ENCODE results near the gene KCTD16. TPM values are rescaled to one million over a fixed set of nuclear protein-coding genes. Genes with fewer than 3 reads are reported as not detected.

KCTD16 gene
- total and polyA plus RNA-seq, 2 experiments from 2014 or later = 0.45 to 3.4 TPM

DNA sequence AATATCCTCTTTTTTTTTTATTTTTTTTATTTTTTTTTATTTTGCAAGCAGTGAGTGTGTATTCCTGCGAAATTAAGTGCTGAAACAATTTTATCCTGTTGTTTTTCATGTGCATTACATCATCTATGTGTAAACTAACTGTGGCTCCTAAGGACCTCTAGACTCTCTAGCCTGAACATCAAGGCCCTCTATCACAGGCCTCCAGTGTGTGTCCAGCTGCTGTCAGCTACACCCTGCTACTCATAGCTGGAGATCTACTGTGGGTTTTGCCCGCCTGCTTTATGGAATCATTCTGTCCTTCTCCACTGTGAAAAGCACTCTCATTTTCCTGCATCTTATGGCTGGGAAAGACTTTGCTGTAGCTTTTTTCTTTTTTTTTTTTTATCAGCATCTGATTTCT lies 157.8 kb downstream of the KCTD16 start:
- no peaks in the 10 kb centered on the region for H3K9me3 ChIP-seq (ENCODE audit: low read depth)
- 94% methylated on average over 2 of the region's 2 CpGs for WGBS (ENCODE audit: low lambda C conversion rate, missing lambda C conversion rate)
- no peaks in the 10 kb centered on the region for H3K9me2 ChIP-seq (replicated peaks; ENCODE audit: insufficient read depth)
- no peaks in the 10 kb centered on the region for H3K79me2 ChIP-seq
- H3K27me3 ChIP-seq = no peaks in the 10 kb centered on the region
- no peak overlapping the region for H3K4me3 ChIP-seq
- no peak for DNase-seq (ENCODE audit: low spot score)
- H3K4me2 ChIP-seq = no peak overlapping the region
- no peak overlapping the region for H2AFZ ChIP-seq
- no peak for TF ChIP-seq EZH2phosphoT487 (IDR thresholded peaks at IDR 0.05; ENCODE audit: low read depth, severe bottlenecking, unreplicated experiment)
- TF ChIP-seq, protein P1, sequence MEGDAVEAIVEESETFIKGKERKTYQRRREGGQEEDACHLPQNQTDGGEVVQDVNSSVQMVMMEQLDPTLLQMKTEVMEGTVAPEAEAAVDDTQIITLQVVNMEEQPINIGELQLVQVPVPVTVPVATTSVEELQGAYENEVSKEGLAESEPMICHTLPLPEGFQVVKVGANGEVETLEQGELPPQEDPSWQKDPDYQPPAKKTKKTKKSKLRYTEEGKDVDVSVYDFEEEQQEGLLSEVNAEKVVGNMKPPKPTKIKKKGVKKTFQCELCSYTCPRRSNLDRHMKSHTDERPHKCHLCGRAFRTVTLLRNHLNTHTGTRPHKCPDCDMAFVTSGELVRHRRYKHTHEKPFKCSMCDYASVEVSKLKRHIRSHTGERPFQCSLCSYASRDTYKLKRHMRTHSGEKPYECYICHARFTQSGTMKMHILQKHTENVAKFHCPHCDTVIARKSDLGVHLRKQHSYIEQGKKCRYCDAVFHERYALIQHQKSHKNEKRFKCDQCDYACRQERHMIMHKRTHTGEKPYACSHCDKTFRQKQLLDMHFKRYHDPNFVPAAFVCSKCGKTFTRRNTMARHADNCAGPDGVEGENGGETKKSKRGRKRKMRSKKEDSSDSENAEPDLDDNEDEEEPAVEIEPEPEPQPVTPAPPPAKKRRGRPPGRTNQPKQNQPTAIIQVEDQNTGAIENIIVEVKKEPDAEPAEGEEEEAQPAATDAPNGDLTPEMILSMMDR (IDR thresholded peaks at IDR 0.05; ENCODE audit: poor library complexity) = no peak
- TF ChIP-seq EZH2 (IDR thresholded peaks at IDR 0.05; ENCODE audit: borderline replicate concordance) = no peak
- H3K27ac ChIP-seq = no peak overlapping the region
- H3K36me3 ChIP-seq (replicated peaks; ENCODE audit: insufficient read depth, low read depth) = no peaks in the 10 kb centered on the region
- no peaks in the 10 kb centered on the region for H3K4me1 ChIP-seq (ENCODE audit: insufficient read depth)
- no peaks in the 10 kb centered on the region for H4K20me1 ChIP-seq (ENCODE audit: insufficient read depth, poor library complexity, severe bottlenecking)

DNA sequence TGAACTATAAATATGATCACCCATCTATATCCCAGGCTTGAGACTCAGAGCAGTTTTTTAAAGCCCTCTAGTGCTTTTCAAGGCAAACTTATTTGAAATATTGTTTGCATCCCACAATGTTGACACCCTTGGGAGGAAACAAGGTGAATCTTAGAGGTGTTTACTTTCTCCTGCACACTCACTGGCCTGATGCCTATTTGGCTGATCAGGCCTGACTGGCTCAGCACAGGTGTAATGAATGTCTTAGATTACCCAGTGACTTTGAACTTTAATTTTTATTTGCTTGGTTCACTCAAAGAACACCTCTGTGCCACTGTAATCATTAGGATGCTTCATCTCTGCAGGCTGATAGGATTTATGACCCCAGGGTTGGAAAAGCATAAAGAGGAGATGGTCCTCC lies 158.3 kb downstream of the KCTD16 start:
- Histone ChIP-seq H3K27ac (no peak overlapping the region), H4K20me1 (ENCODE audit: insufficient read depth, poor library complexity, severe bottlenecking) (no peaks in the 10 kb centered on the region), H3K4me2 (no peak overlapping the region), H3K9me2 (replicated peaks; ENCODE audit: insufficient read depth) (no peaks in the 10 kb centered on the region), H3K4me3 (no peak overlapping the region), H3K27me3 (no peaks in the 10 kb centered on the region), H3K36me3 (replicated peaks; ENCODE audit: insufficient read depth, low read depth) (no peaks in the 10 kb centered on the region), H3K4me1 (ENCODE audit: insufficient read depth) (no peaks in the 10 kb centered on the region), H3K79me2 (no peaks in the 10 kb centered on the region), H2AFZ (no peak overlapping the region), H3K9me3 (ENCODE audit: low read depth) (no peaks in the 10 kb centered on the region)
- TF ChIP-seq EZH2phosphoT487 (IDR thresholded peaks at IDR 0.05; ENCODE audit: low read depth, severe bottlenecking, unreplicated experiment) (peak; percentile 29), EZH2 (IDR thresholded peaks at IDR 0.05; ENCODE audit: borderline replicate concordance) (no peak)
- DNase-seq (ENCODE audit: low spot score) = no peak

GRCh38 chr5:144329681-144330080 lies 159.0 kb downstream of the KCTD16 start:
- no peak overlapping the region for H3K27ac ChIP-seq

DNA sequence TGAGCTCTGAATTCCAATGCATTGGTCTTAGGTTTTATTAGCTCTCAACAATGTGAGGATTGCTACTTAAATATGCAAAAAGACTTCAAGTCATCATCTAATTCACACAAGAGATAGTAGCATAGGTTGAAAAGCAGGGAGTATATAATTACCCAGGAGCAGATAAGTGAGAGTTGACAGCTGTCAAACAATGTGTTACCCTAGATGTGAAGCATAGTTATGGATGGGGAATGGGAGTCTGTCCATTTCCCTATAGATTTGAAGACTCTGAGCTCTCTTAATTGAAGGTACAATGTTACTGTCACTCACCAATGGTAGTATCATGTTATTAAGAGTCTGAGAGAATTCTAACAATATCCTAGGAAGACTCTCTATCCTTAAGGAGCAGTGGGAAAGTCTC lies 160.7 kb downstream of the KCTD16 start:
- TF ChIP-seq, protein P1 (IDR thresholded peaks at IDR 0.05; ENCODE audit: poor library complexity) = no peak
- TF ChIP-seq EZH2 (IDR thresholded peaks at IDR 0.05; ENCODE audit: borderline replicate concordance) = no peak
- no peak for TF ChIP-seq EZH2phosphoT487 (IDR thresholded peaks at IDR 0.05; ENCODE audit: low read depth, severe bottlenecking, unreplicated experiment)
- Histone ChIP-seq H3K9me2 (replicated peaks; ENCODE audit: insufficient read depth) (no peaks in the 10 kb centered on the region), H3K4me1 (ENCODE audit: insufficient read depth) (no peaks in the 10 kb centered on the region), H4K20me1 (ENCODE audit: insufficient read depth, poor library complexity, severe bottlenecking) (no peaks in the 10 kb centered on the region), H2AFZ (no peak overlapping the region), H3K36me3 (replicated peaks; ENCODE audit: insufficient read depth, low read depth) (no peaks in the 10 kb centered on the region), H3K9me3 (ENCODE audit: low read depth) (no peaks in the 10 kb centered on the region), H3K4me2 (no peak overlapping the region), H3K79me2 (no peaks in the 10 kb centered on the region), H3K4me3 (no peak overlapping the region), H3K27ac (no peak overlapping the region), H3K27me3 (no peaks in the 10 kb centered on the region)
- DNase-seq (ENCODE audit: low spot score) = no peak

More at GRCh38 chr5:144329681-144330080, 159.0 kb downstream of the KCTD16 start:
- Histone ChIP-seq H3K4me1 (ENCODE audit: insufficient read depth) (no peaks in the 10 kb centered on the region), H3K4me3 (no peak overlapping the region), H2AFZ (no peak overlapping the region), H3K9me2 (replicated peaks; ENCODE audit: insufficient read depth) (no peaks in the 10 kb centered on the region), H3K9me3 (ENCODE audit: low read depth) (no peaks in the 10 kb centered on the region), H3K79me2 (no peaks in the 10 kb centered on the region), H4K20me1 (ENCODE audit: insufficient read depth, poor library complexity, severe bottlenecking) (no peaks in the 10 kb centered on the region), H3K4me2 (no peak overlapping the region), H3K27me3 (no peaks in the 10 kb centered on the region), H3K36me3 (replicated peaks; ENCODE audit: insufficient read depth, low read depth) (no peaks in the 10 kb centered on the region)
- TF ChIP-seq EZH2 (IDR thresholded peaks at IDR 0.05; ENCODE audit: borderline replicate concordance) = no peak
- TF ChIP-seq, protein P1 (IDR thresholded peaks at IDR 0.05; ENCODE audit: poor library complexity) = no peak
- no peak for TF ChIP-seq EZH2phosphoT487 (IDR thresholded peaks at IDR 0.05; ENCODE audit: low read depth, severe bottlenecking, unreplicated experiment)
- DNase-seq (ENCODE audit: low spot score) = no peak
